GM12864 (cell line): ENCODE data around the gene SERPINA1.

Experiments
- DNase-seq: peaks from one replicate; pipeline ENCODE4 v3.0.0-alpha.2; 2011; ENCODE audit warnings: low read depth
- H3K4me3 ChIP-seq: 2 replicates; pipeline ENCODE4 v1.5.1; 2011; ENCODE audit warnings: mild to moderate bottlenecking, low read depth, low read length, control low read depth
- CTCF ChIP-seq: IDR thresholded peaks from 2 replicates; pipeline ENCODE4 v1.5.1; 2011; ENCODE audit warnings: low read depth, mild to moderate bottlenecking, moderate library complexity, low read length, control low read depth, inconsistent platforms; ENCODE audit errors: missing control alignments

Gene SERPINA1

DNA sequence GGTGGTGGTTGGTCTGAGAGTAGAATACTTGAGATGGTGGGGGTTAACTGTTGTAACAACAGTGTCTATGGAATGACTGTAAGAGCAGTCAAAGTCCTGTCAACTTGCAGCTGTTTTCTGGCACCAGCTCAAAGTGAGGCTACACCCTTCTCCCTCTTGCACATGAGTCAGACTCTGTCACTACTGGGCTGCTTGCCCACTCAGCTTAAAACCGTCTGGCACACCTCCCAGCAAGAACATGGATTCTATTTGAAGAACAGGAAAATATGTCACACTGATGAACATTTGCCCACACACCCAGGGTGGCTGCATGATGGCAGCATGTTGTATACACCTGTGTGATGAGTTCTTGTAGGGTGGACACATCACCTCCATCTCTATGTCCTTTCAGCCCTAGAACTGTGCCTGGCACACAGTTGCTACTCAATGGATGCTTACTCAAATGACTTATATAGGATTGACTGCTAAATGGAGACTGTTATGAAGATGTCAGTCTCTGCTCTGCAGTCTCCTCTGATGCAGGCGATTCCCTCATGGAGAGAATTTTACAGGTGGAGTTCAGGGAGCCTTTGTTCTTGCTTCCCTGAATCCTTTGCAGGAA lies 46.0 kb downstream of the SERPINA1 start:
- no peak for DNase-seq
- no peak for TF ChIP-seq CTCF
- H3K4me3 ChIP-seq: no peak overlapping the region

DNA sequence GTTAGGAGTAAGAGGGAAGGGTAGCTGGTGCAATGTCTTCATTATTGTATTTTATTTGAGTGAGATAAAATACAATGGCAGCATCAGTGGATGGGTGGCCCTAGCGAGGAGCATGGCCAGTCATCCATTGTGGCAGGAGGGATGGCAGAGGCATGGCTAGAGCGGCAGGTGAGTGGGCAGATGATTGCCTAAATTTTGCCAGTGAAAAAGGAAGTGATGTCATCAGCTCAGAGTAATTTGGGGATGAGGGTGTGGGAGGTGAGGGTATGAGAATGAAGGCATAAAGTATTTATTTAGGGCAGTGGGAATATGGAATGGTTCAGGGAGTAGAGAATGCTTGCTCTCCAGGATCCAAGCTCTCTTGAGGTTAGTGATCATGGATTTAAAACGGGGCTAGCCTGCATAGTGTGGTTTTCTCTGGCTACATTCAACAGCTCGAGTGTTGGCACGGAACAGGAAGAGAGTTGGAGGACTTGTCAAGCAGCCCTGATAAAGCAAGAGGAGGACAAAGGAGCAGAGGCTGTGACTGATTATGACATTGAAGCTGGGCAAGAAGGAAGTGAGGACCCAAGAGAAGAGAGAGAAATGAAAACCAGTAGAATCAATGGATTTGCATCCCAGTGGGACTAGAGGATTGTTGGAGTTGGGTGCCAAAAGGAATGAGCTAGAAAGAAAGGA lies 46.6 kb downstream of the SERPINA1 start:
- no peak for DNase-seq
- TF ChIP-seq CTCF: no peak
- no peak overlapping the region for H3K4me3 ChIP-seq

GRCh38 chr14:94340533-94340932 lies 47.9 kb downstream of the SERPINA1 start:
- DNase-seq: no peak
- TF ChIP-seq CTCF: no peak
- H3K4me3 ChIP-seq: no peak overlapping the region

DNA sequence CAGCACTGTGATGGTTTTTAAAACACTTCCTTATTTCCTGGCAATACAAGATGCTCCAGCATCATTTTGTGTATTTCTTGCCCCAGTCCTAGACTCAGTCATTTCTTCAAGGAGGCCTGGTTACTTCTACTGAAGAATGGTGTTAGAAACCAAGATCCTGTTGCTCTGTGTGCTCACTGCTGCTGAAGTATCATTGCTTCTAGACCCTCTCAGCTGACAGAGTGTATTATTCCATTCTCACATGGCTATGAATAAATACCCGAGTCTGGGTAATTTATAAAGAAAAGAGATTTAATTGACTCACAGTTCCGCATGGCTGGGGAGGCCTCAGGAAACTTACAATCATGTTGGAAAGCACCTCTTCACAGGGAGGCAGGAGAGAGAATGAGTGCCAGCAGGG lies 50.4 kb downstream of the SERPINA1 start:
- no peak overlapping the region for H3K4me3 ChIP-seq
- no peak for TF ChIP-seq CTCF
- DNase-seq: no peak

GRCh38 chr14:94337274-94337673 lies 51.1 kb downstream of the SERPINA1 start:
- no peak for DNase-seq
- no peak for TF ChIP-seq CTCF
- H3K4me3 ChIP-seq: no peak overlapping the region

DNA sequence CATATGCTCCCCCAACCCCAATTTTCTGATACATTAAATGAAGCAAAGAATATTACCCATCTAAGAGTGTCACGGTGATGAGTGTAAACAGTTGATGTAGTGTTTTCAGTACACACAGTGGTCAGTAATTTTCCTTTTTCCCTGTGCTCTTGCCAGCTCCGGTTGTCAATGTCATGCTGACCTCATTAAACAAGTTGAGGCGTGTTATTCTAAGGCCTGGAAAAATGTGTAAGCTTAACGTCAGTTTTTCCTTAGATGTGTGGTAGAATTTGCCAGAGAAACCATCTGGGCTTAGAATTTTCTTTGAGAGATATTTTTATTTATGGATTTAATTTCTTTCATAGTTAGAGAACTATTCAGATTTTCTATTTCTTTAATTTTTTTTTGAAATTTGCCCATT lies 53.5 kb downstream of the SERPINA1 start:
- no peak for DNase-seq
- no peak overlapping the region for H3K4me3 ChIP-seq
- no peak for TF ChIP-seq CTCF

DNA sequence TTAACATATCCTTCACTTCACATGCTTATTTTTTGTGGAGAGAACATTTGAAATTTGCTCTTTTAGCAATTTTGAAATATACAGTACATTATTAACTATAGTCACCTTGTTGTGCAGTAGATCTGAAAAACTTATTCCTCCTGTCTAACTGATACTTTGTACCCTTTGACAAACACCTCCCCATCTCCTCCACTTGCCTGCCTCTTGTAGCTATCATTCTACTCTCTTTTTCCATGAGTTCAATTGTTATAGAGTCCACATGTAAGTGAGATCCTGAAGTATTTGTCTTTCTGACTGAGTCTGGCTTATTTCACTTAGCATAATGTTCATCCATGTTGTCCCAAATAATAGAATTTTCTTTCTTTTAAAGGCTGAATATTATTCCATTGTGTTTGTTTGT lies 55.8 kb downstream of the SERPINA1 start:
- no peak overlapping the region for H3K4me3 ChIP-seq
- TF ChIP-seq CTCF: no peak
- DNase-seq: no peak
